ENCODE data around the gene CFLAR.
"Not testable (repeated sequence)": the region's sequence is repeated elsewhere in the genome, so short reads cannot be mapped to it uniquely, and the experiment has no call there.

Gene CFLAR

DNA sequence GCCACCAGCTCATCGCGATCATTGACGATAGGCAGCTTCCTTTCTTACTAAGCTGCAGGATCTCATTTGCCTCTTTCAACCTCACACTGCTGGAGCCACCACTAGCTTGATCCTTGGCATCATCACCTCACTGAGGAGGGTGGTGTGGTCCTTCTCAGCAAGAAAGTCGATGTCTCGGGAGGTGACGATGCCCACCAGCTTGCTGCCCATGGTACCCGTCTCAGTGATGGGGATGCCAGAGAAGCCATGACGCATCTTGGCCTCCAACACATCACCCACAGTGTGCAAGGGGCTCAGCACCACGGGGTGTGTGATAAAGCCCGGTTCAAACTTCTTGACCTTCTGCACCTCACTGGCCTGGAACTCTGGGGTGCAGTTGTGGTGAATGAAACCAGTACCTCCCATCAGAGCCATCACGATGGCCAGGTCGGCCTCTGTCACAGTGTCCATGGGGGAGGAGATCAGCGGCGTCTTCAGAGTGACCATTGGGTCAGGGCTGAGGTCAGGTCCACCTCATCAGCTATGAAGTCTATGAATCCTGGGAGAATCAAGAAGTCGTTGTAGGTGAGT, 22.5 kb downstream of the CFLAR start:
- TF ChIP-seq, protein P1, sequence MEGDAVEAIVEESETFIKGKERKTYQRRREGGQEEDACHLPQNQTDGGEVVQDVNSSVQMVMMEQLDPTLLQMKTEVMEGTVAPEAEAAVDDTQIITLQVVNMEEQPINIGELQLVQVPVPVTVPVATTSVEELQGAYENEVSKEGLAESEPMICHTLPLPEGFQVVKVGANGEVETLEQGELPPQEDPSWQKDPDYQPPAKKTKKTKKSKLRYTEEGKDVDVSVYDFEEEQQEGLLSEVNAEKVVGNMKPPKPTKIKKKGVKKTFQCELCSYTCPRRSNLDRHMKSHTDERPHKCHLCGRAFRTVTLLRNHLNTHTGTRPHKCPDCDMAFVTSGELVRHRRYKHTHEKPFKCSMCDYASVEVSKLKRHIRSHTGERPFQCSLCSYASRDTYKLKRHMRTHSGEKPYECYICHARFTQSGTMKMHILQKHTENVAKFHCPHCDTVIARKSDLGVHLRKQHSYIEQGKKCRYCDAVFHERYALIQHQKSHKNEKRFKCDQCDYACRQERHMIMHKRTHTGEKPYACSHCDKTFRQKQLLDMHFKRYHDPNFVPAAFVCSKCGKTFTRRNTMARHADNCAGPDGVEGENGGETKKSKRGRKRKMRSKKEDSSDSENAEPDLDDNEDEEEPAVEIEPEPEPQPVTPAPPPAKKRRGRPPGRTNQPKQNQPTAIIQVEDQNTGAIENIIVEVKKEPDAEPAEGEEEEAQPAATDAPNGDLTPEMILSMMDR (IDR thresholded peaks at IDR 0.05; ENCODE audit: insufficient read depth, low read length, missing control alignments): no peak
- no peak overlapping the region for H3K4me3 ChIP-seq (ENCODE audit: low read depth, low read length)
- POLR2A ChIA-PET: no interaction called here
- CTCF ChIA-PET: no interaction called here
- DNase-seq (ENCODE audit: low read depth, low spot score): no peak

DNA sequence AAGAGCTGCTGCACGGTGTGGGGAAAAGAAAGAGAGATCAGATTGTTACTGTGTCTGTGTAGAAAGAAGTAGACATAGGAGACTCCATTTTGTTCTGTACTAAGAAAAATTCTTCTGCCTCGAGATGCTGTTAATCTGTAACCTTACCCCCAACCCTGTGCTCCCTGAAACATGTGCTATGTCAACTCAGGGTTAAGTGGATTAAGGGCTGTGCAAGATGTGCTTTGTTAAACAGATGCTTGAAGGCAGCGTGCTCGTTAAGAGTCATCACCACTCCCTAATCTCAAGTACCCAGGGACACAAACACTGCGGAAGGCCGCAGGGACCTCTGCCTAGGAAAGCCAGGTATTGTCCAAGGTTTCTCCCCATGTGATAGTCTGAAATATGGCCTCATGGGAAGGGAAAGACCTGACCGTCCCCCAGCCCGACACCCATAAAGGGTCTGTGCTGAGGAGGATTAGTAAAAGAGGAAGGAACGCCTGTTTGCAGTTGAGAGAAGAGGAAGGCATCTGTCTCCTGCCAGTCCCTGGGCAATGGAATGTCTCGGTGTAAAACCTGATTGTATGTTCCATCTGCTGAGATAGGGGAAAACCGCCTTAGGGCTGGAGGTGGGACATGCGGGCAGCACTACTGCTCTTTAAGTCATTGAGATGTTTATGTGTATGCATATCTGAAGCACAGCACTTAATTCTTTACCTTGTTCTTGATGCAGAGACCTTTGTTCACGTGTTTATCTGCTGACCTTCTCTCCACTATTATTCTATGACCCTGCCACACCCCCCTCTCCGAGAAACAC, 23.2 kb downstream of the CFLAR start:
- CTCF ChIA-PET; DNase-seq (ENCODE audit: low read depth, low spot score); POLR2A ChIA-PET; H3K4me3 ChIP-seq (ENCODE audit: low read depth, low read length): not testable (repeated sequence)

DNA sequence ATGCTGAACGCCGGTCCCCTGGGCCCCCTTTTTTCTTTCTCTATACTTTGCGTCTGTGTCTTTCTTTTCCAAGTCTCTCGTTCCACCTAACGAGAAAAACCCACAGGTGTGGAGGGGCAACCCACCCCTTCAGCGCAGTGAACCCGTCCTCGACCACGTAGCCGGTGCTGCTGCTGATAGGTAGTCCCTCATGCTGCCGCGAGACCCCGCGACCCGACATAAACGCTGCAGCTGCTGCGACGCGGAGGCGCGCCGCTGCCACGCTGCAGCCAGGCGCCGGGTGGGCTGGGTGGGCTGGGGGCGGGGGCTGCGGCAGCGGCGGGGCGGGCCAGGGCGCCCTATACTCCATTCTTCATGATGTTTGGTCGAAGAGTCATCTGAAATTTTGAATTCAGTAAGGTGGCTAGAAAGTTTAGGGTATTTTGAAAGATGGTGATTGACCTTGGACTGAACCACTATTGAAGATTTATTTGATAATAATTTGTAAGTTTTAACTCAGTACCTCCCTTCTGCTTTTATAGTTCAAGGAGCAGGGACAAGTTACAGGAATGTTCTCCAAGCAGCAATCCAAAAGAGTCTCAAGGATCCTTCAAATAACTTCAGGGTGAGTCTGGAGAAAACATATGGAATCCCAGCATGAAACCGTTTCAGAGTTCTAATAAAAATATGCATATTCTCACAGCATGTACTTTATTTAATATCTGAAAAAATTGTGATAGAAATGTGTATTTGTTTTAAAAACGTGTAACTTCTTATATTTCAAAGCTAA, 24.1 kb downstream of the CFLAR start:
- TF ChIP-seq, protein P1 (IDR thresholded peaks at IDR 0.05; ENCODE audit: insufficient read depth, low read length, missing control alignments): no peak
- DNase-seq (ENCODE audit: low read depth, low spot score): no peak
- ChIA-PET POLR2A (no interaction called here), CTCF (interaction anchor here (1.4 kb wide), 1 partner anchor 7 kb away, joined by 4 read pairs; no protein-coding TSS in a partner anchor)
- H3K4me3 ChIP-seq (ENCODE audit: low read depth, low read length): no peak overlapping the region

DNA sequence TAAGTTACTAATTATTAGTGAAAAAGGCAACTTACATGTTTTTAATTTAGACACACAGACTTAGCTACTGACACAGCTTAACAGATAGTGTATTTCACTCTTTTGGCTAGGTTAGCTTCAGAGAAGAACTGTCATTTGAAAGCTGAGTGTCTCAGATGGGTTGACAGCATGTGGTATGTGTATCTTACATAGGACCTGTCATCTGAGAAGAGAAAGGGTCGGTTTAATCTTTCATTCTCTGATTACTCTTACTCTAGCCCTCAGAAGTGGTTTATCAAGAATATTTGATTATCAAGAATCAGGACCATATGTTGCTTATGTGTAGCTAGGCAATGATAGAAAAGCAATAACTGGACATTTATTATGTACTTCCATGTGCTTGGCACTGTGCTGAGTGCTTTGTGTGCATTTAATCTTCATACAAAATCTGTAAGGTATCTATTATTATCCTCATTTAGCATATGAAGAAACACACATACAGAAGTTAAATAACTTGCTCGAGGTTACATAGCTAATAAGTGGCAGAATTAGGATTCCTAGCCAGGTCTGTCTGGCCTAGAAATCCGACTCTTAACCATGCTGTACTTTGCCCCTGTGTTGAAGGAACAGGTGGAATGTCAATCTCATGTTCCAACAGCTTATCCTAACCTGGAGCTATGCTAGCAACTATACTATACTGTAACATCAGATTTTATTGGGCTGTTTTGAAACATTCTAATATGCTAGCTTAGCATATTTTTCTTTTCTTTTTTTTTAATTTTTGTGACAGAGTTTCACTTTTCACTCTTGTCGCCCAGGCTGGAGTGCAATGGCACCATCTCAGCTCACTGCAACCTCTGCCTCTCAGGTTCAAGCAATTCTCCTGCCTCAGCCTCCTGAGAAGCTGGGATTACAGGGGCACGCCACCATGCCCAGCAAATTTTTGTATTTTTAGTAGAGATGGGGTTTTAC, 28.4 kb downstream of the CFLAR start:
- no peak for DNase-seq (ENCODE audit: low read depth, low spot score)
- no peak overlapping the region for H3K4me3 ChIP-seq (ENCODE audit: low read depth, low read length)
- ChIA-PET POLR2A (interaction anchor here (0.9 kb wide), 2 partner anchors 8 to 15 kb away, joined by 3 read pairs; no protein-coding TSS in a partner anchor), CTCF (interaction anchor here (1.7 to 2.6 kb wide), 3 partner anchors 14 to 237 kb away, joined by 3 to 15 read pairs (median 11); no protein-coding TSS in a partner anchor)
- TF ChIP-seq, protein P1 (IDR thresholded peaks at IDR 0.05; ENCODE audit: insufficient read depth, low read length, missing control alignments): no peak

DNA sequence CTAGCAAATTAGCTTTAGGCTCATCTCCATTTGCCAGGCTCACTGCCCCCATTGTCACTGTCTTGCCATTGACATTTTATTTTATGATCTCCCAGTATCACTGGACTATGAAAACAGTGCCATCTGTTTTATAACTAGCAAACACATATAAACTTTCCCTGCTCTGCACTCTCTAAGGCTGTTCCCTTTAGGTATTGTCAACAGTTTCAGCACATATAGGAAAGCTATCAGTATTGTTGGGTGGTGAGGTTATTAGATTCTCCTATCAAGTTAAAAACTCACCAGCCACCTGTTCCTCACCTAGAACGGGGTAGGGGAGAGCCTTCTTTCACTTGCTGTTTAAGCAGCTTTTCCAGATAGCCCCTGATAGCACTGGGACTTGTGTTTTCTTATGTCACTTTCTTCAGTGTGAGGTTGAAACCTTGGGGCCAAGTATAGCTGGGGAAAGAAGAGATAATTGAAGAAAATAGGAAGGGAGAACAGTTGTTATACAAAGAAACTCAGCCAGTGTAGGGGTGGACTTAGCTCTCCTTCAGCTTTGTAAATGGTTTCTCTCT, 32.5 kb downstream of the CFLAR start:
- TF ChIP-seq, protein P1 (IDR thresholded peaks at IDR 0.05; ENCODE audit: insufficient read depth, low read length, missing control alignments): no peak
- no peak overlapping the region for H3K4me3 ChIP-seq (ENCODE audit: low read depth, low read length)
- ChIA-PET POLR2A (interaction anchor here (1.4 kb wide), 1 partner anchor 13 kb away, joined by 4 read pairs; no protein-coding TSS in a partner anchor), CTCF (interaction anchor here (1.2 to 4.2 kb wide), 3 partner anchors 10 to 84 kb away, joined by 3 to 27 read pairs (median 14); partner anchors contain the start of gene CFLAR)
- DNase-seq (ENCODE audit: low read depth, low spot score): no peak
